WERI-Rb-1 (cell line): Measurements from ENCODE around the gene SGTB.
"Not testable (repeated sequence)": the region's sequence is repeated elsewhere in the genome, so short reads cannot be mapped to it uniquely, and the experiment has no call there.

Source experiments
- DNase-seq: peaks from one replicate; pipeline ENCODE4 v3.0.0-alpha.2; 2020
- H3K27ac ChIP-seq: fragments of 250-450 bp; sonication (Bioruptor Pico); 2 replicates; pipeline ENCODE4 v1.5.1; 2020; ENCODE audit warnings: mild to moderate bottlenecking, moderate library complexity
- H3K27me3 ChIP-seq: fragments of 250-450 bp; sonication (Bioruptor Pico); 2 replicates; pipeline ENCODE4 v1.5.1; 2021; ENCODE audit warnings: mild to moderate bottlenecking, low read depth, moderate library complexity; ENCODE audit not compliant: insufficient read depth, severe bottlenecking
- H3K36me3 ChIP-seq: fragments of 250-450 bp; sonication (Bioruptor Pico); 2 replicates; pipeline ENCODE4 v1.5.1; 2020; ENCODE audit warnings: mild to moderate bottlenecking, moderate library complexity
- H3K4me3 ChIP-seq: 2 replicates; pipeline ENCODE4 v1.5.1; 2011; ENCODE audit warnings: low read depth, mild to moderate bottlenecking, control low read depth, low read length
- H3K9me3 ChIP-seq: fragments of 250-450 bp; sonication (Bioruptor Pico); 2 replicates; pipeline ENCODE4 v1.5.1; 2021; ENCODE audit warnings: mild to moderate bottlenecking, moderate library complexity; ENCODE audit not compliant: severe bottlenecking
- TF ChIP-seq, protein P1 (sequence below): IDR thresholded peaks from 2 replicates; pipeline ENCODE4 v1.5.1; 2011; ENCODE audit warnings: low read depth, mild to moderate bottlenecking, control low read depth, inconsistent platforms, low read length

Gene SGTB

GRCh38 chr5:65696892-65697291 is 25.0 kb downstream of the SGTB start:
- no peaks in the 10 kb centered on the region; the same call in none of the 2 replicates for H3K36me3 ChIP-seq
- TF ChIP-seq, protein P1, sequence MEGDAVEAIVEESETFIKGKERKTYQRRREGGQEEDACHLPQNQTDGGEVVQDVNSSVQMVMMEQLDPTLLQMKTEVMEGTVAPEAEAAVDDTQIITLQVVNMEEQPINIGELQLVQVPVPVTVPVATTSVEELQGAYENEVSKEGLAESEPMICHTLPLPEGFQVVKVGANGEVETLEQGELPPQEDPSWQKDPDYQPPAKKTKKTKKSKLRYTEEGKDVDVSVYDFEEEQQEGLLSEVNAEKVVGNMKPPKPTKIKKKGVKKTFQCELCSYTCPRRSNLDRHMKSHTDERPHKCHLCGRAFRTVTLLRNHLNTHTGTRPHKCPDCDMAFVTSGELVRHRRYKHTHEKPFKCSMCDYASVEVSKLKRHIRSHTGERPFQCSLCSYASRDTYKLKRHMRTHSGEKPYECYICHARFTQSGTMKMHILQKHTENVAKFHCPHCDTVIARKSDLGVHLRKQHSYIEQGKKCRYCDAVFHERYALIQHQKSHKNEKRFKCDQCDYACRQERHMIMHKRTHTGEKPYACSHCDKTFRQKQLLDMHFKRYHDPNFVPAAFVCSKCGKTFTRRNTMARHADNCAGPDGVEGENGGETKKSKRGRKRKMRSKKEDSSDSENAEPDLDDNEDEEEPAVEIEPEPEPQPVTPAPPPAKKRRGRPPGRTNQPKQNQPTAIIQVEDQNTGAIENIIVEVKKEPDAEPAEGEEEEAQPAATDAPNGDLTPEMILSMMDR = no peak
- H3K4me3 ChIP-seq = no peak overlapping the region
- H3K27me3 ChIP-seq = no peaks in the 10 kb centered on the region
- no peak for DNase-seq
- H3K9me3 ChIP-seq = no peaks in the 10 kb centered on the region
- no peak overlapping the region for H3K27ac ChIP-seq

DNA sequence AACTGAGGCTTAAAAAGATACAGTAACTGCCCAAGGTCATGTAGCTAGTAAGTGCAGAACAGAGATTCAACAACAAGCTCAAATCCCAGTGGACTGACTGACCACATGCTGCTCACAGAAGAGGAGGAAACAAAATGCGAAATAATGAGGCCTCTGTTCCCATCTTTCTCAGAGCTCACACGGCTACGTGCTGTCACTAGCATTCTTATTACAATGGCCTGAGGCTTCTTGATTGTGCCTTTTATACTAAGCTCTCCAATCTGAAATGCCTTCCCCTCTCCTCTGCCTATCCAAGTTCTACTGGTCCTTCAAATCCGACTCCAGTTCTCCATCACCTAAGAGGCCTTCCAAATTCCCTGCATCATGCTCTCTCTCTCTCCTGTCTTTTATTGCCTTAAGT is 26.0 kb downstream of the SGTB start:
- no peaks in the 10 kb centered on the region for H3K9me3 ChIP-seq
- TF ChIP-seq, protein P1 = no peak
- H3K27ac ChIP-seq = no peak overlapping the region
- no peak for DNase-seq
- H3K4me3 ChIP-seq = no peak overlapping the region
- no peaks in the 10 kb centered on the region for H3K27me3 ChIP-seq
- no peaks in the 10 kb centered on the region; the same call in none of the 2 replicates for H3K36me3 ChIP-seq

DNA sequence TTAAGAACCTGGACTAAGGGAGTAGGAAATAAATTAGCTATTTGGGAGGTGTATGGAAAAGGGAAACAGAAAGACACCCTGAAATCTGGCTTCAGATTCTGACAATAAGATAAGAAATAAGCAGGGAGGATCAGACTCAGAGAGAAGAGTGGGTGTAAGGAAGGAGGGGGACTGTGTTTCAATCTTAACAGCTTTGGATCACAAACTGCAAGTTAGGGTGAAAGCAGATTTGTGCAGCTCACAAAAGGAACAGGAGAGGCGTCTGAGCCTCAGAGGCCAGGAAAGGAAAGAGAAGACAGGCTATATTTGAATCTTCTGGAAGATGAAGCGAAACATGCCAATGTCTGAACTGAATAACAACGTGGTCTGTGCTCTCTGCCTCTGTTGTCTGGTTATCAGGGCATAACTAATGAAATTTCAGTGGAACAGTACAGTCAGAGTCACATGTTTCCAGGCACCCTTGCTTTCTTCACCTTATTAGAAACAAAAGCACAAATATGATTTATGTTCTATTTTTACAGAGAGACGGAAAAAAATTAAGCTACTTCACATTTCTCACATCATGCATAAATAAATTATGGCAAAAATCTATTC is 26.6 kb downstream of the SGTB start:
- Histone ChIP-seq H3K4me3 (no peak overlapping the region), H3K36me3 (no peaks in the 10 kb centered on the region; the same call in none of the 2 replicates), H3K27me3 (no peaks in the 10 kb centered on the region), H3K9me3 (no peaks in the 10 kb centered on the region), H3K27ac (no peak overlapping the region)
- DNase-seq = no peak
- TF ChIP-seq, protein P1 = no peak

DNA sequence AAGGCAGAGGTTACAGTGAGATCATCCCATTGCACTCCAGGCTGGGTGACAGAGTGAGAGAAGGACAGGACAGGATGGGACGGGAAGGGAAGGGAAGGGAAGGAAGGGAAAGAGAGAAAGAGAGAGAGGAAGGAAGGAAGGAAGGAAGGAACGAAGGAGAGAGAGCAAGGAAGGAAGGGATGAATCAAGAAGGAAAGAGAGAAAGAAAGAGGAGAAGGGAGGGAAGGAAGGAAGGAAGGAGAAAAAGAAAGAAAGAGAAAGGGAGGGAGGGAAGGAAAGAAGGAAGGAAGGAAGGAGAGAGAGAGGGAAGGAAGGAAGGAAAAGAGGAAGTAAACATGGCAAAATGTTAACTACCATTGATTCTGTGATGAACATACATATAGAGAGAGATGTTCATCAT is 28.8 kb downstream of the SGTB start:
- DNase-seq = no peak
- TF ChIP-seq, protein P1 = no peak
- Histone ChIP-seq H3K36me3 (no peaks in the 10 kb centered on the region; the same call in 1 of the 2 replicates), H3K4me3 (no peak overlapping the region), H3K27me3 (no peaks in the 10 kb centered on the region), H3K27ac (no peak overlapping the region), H3K9me3 (no peaks in the 10 kb centered on the region)

- TF ChIP-seq, protein P1 = no peak
- H3K36me3 ChIP-seq = peaks cover 18% of the 10 kb centered on the region
- DNase-seq = no peak
- no peaks in the 10 kb centered on the region for H3K27me3 ChIP-seq
- H3K9me3 ChIP-seq = no peaks in the 10 kb centered on the region
- no peak overlapping the region for H3K4me3 ChIP-seq
- no peak overlapping the region for H3K27ac ChIP-seq
Observed at GRCh38 chr5:65682148-65682547, 39.8 kb downstream of the SGTB start.

DNA sequence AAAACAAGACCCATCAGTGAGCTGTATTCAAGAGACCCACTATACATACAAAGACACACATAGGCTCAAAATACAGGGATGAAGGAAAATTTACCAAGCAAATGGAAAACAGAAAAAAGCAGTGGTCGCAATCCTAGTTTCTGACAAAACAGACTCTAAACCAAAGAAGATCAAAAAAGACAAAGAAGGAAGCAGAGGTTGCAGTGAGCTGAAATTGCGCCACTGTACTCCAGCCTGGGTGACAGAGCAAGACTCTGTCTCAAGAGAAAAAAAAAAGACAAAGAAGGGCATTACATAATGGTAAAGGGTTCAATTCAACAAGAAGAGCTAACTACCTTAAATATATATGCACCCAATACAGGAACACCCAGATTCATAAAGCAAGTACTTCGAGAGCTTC is 45.9 kb downstream of the SGTB start:
- not testable (repeated sequence) for H3K27ac ChIP-seq, H3K4me3 ChIP-seq, DNase-seq, H3K9me3 ChIP-seq, H3K27me3 ChIP-seq
- H3K36me3 ChIP-seq = peaks cover 13% of the 10 kb centered on the region
